IPS-NIHi7 (cell line): ENCODE results near the gene SEL1L2.
"Not testable (repeated sequence)": the region's sequence is repeated elsewhere in the genome, so short reads cannot be mapped to it uniquely, and the experiment has no call there.

ENCODE experiments used
- DNase-seq: peaks from one replicate; pipeline ENCODE4 v3.0.0; 2012; ENCODE audit warnings: mixed read lengths; ENCODE audit errors: extremely low spot score

Gene SEL1L2, protein sequence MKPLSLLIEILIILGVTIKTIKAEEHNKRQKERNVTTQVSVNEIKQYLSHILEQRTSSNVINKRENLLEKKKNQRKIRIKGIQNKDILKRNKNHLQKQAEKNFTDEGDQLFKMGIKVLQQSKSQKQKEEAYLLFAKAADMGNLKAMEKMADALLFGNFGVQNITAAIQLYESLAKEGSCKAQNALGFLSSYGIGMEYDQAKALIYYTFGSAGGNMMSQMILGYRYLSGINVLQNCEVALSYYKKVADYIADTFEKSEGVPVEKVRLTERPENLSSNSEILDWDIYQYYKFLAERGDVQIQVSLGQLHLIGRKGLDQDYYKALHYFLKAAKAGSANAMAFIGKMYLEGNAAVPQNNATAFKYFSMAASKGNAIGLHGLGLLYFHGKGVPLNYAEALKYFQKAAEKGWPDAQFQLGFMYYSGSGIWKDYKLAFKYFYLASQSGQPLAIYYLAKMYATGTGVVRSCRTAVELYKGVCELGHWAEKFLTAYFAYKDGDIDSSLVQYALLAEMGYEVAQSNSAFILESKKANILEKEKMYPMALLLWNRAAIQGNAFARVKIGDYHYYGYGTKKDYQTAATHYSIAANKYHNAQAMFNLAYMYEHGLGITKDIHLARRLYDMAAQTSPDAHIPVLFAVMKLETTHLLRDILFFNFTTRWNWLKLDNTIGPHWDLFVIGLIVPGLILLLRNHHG

DNA sequence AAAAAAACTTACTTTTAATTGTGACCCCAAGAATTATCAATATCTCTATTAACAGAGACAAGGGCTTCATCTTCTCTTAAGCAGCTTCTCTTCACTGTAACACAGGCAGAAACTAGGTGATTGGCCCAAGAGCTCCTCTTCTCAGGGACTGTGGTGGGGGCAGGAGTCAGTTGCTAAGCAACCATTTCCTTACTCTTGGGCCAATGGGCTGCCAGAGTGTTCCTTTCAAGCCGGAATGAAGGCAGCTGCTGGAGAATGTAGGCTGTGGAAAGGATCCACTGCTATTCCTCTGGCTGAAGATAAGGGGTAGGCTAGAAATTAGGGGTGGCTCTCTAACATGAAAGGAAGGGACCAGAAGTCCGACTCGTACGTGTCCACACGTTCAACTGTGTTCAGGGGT, at the start of gene SEL1L2:
TSS of gene SEL1L2 (minus strand) at position 150 of the 400 bp plus-strand sequence. CDS start at position 70, 80 bp downstream.
- peak; percentile 85 for DNase-seq

DNA sequence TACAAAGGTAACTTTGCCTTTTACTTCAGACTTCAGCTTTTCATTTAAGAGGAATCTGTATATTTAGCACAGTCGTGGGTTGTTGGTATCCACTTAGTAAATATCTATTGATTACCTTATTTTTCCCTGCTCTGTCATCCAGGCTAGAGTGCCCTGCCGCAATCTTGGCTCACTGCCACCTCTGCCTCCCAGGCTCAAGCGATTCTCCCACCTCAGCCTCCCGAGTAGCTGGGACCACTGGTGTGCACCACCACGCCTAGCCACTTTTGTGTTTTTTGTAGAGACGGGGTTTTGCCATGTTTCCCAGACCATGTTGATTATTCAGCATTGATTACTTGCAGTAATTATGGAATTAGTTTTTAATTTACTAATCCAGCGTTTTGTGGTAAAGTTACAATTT, 46.2 kb upstream of the SEL1L2 start:
- no peak for DNase-seq

DNA sequence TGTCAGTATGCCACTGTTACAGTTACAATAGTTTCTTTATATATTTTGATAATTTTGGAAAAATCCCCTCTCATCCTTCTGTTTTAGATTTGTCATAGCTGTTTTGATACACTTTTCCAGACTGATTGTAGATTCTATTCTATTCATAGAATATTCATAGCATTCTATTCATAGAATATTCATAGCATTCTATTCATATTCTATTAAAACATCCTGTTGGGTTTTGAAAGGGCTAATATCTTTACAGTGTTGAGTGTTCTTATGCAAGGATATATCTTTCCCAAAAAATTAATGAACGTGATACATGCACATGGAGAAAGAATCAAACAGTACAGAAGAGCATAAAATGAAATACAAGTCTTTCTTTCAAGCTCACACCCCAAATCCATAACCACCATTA, 42.9 kb upstream of the SEL1L2 start:
- no peak for DNase-seq

DNA sequence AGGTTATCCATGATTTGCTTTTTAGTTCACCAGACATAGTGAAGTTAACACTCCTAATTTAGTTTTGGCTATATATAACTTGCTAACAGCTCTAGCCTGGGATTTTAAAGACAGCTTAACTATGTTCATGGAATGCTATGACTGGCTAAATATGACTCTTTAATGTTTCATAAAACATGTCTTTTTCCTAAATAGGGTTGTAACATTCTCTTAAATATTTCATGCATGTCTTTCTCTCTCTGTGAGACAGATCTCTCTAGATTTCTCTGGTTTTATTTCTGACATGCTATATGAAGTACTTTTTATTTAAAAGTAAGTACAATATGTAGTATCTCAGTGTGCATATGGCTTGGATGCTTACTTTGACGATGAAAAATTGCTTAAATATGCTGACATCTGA, 40.6 kb upstream of the SEL1L2 start:
- no peak for DNase-seq

DNA sequence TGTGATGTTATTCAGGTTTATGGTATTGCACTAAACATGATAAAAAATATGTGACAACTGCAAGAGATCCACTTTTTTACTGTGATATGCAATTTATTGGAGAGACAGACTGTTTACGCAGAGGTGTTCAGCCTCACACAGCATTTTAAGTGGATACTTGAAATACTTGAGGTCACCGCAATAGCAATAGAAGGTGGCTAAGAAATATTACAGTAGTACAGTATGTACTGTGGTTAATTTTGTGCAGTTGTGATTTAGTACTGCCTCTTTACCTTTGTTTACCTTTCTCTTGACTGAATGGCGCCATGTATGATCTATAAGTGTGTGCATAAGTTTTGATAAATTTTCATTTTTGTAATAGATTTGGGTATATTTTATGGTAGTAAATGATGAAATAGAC, 22.3 kb upstream of the SEL1L2 start:
- no peak for DNase-seq

DNA sequence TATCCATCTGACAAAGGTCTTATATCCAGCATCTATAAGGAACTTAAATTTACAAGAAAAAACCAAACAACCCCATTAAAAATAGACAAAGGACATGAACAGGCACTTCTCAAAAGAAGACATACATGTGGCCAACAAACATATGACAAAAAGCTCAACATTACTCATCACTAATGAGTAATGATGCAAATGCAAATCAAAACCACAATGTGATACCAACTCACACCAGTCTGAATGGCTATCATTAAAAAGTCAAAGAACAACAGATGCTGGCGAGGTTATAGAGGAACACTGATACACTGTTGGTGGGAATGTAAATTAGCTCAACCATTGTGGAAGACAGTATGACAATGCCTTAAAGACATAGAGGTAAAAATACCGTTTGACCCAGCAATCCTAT, 18.8 kb upstream of the SEL1L2 start:
- DNase-seq: no peak

DNA sequence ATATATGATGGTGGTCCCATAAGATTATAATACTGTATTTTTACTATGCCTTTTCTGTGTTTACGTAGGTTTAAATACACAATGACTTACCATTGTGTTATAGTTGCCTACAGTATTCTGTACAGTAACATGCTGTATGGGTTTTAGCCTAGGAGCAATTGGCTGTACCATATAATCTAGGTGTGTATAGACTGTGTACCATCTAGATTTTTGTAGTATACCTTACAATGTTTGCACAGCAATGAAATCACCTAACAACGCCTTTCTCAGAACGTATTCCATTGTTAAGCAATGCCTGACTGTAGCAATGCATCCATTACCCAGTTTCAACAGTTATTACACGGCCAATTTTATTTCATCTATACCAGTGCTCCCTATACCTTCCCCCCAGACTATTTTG, 15.6 kb upstream of the SEL1L2 start:
- DNase-seq: no peak

DNA sequence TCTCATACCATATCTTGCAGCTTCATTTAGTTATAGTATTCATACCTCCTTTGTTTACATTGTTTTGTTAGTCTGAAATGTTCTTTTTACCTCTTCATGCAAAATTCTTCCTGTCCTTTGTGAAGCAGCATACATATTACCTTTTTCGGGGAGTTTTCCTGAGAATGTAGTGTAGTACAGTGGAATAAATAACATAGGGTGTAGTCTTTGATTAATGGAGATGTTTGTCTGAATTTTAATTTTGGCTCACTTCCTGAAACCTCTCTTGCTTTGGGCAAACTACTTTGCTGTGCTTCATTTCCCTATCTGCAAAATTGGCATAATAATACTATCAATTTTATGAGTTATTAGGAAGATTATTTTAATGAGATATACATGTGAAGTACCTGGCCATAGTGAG, 10.5 kb upstream of the SEL1L2 start:
- DNase-seq: no peak

DNA sequence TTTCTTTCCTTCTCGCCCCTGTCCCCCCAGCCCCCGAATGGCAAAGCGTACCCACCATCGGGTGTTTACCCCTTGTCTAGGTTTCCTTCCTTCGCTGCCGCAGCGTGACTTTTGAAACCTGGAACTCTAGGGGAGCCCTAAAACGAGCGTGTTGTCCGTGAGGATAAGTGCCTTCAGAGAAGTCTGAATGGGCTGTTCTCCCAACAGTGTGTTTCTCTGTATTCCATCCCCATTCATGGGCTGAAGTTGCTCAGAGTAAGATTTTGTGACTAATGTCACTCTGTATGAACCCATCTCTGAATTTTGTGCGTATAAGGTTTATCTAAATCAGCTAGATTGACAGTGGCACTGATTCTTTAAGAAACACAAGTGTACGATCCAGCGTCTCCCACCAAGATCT, 5.9 kb upstream of the SEL1L2 start:
- no peak for DNase-seq

DNA sequence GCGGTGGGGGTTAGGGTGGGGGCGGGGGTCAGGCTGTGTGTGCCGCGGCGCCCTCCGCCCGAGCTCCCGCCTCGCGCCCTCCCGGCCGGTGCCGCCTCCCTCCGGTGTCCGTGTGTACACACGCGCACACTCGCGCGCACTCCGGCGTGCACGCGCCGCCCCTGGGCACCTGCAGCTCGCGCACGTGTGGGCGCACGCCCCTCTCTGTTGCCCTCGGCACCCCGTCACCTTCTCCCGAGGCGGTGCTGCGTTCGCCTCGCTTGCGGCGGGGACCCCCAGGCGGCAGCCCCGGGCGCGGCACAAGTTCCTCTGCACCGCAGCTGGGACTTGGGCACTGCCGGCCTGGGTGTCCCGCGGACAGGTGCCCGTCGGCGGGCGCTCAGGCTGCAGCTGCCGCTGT, 5.4 kb upstream of the SEL1L2 start:
- DNase-seq: peak; percentile 52

DNA sequence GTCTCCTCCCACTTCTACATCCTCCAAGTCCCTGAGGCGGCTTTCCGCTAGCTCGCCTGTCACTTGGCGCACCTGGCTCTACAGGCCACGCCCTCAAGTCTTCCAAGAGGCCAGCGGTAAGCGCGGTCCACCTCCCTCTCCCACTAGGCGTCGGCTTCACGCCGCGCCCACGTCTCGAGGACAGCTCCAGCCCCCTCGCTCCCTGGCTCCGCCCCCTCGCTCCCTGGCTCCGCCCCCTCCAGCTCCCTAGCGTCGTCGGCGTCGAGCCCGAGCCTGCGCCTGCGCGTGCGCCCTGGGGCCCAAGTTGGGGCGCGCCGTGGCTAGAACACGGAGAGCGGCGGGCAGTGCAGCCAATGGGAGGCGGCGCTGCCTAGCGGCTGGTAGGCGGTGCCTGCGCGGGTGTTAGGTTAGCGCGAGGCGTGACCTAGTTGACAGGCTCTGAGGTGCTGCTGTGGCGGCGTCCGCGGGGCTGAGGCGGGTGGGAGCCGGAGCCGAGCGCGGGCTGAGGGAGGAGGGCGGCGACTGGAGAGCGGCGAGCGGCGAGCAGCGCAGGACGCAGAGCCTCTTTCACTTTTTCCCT, 4.8 kb upstream of the SEL1L2 start, which contains the start of gene MACROD2:
TSS of gene MACROD2 (plus strand) at position 431 of the 580 bp plus-strand sequence.
- peak; percentile 98 for DNase-seq

DNA sequence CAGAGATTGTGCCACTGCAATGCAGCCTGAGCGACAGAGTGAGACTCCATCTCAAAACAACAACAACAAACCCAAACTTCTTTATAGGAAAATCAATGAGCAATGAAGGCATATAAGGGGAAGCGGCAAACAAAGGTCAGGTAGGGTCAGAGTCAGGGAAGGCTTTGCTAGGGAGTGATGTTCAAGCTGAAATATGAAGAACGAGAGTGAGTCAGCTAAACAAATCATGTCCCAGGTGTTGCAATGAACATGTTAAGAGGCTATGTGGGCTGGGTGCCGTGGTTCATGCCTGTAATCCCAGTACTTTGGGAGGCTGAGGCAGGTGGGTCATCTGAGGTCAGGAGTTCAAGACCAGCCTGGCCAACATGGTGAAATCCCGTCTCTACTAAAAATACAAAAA, 1.5 kb upstream of the SEL1L2 start:
- DNase-seq: not testable (repeated sequence)

DNA sequence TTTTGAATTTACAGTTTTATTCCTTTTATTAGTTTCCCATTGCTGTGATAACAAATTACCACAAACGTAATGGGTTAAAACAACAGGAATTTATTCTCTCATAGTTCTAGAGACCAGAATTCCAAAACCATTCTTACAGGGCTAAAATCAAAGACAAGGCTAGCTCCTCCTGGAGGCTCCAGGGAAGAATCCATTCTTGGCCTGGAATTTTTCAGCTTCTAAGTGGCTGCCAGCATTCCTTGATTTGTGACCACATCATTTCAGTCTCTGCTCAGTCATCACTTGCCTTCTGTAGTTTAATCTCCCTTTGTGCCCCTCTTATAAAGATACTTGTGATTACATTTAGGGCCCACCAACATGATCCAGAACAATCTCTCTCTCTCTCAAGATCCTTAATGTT, 897 bp upstream of the SEL1L2 start:
- no peak for DNase-seq

DNA sequence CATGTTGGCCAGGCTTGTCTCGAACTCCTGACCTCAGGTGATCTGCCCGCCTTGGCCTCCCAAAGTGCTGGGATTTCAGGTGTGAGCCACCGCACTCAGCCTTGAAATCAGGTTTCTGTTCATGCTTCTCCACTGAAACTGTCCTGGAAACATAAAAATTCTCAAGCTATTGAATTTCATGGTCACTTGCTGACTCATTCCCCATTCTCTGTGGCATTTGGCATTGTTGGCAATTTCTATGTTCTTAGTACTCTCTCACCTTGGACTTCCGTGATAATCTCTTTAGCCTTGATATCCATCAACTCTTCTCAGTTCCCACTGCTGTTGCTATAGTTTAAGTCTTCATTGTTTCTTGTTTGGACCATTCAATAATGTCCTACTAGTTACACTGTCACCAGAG, 6.2 kb downstream of the SEL1L2 start:
- DNase-seq: no peak

DNA sequence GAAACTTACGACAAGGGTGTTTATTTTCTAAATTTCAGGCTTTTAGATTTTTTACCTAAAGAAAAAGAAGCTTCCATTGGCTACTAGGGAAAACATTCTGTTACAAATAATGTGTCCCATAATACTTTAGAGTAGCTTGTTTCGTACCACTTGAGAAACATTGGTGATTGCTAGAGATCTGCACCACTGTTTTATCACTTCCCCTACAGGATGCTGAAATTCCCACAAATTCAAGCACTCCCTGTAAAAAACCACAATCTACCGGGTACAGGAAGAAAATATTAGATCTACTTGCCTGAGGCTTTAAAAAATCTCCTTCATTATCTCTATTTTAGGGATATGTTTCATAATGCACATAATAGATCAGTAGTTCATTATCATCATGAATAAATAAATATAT, 29.9 kb downstream of the SEL1L2 start:
- no peak for DNase-seq

DNA sequence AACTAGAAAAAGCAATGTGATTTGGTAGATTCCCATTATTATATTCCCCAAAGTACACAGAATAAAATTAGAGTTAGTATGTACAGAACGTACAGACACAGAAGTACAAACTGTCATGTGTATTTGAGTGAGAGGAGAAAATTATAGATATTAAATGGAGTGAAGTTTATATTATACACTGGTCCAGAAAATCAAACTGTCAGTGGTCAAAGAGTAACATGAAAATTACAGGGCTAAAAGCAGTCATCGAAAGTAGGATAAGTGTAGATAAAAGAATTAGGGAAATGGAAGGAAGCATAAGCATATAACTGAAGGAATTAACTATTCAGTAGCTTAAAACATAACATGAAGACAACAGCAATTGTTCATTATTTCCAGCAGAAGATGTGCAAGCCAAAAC, 30.3 kb downstream of the SEL1L2 start:
- no peak for DNase-seq

DNA sequence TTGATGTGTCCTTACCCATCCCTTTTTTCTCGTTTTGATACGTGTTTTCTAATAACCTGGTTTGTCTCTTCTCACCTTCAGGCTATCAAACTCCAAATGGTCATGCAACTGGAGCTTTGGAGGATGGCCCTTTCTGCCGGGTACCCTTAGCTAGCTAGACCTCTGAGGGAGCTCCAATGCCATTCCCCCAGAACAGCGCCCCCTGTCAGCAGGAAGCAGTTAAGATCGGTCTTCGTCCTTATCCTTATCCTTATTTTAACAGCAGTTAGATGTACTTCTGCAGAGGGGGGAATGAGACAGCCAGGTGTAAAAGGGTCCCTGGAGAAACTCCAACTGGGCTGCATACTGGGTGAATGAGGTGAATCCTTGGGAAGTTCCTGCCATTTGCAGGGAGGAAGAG, 37.2 kb downstream of the SEL1L2 start:
- peak; percentile 20 for DNase-seq

DNA sequence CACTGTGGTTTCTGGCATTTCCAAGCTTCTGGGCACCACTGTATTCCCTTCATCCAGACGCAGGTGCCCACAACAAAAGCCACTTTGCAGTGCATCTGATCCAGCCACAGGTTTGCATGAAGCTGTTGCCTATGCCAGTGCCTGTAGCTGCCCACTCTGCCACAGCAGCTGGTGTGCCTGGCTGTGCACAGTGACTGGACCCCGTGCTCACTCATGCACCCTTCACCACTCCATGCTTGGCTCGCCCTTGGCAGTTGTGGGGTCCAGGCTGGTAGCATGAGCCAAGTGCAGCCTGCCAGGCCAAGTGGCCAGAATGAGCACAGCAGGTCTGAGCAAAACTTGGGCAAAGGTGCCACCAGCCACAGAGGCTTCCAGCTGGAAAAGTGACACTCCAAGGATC, 42.7 kb downstream of the SEL1L2 start:
- no peak for DNase-seq

DNA sequence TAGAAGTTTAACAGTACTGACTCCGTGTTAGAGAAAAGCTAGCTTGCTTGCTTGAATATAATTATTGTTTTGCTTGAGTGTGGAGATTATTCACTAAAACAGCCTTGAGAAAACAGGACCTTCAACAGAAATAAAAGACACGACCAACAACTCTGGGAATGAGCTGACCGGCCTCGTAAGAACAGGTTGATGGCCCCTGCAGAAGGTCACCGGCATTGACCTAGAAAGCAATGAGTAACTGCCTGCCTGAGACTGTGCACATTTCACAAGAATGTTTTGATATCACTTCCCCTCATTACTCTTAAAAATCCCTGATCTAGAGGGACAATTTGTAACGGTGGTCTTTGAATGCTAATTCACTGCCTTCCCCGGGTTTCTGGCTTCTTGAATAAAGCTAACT, 49.4 kb downstream of the SEL1L2 start:
- no peak for DNase-seq

DNA sequence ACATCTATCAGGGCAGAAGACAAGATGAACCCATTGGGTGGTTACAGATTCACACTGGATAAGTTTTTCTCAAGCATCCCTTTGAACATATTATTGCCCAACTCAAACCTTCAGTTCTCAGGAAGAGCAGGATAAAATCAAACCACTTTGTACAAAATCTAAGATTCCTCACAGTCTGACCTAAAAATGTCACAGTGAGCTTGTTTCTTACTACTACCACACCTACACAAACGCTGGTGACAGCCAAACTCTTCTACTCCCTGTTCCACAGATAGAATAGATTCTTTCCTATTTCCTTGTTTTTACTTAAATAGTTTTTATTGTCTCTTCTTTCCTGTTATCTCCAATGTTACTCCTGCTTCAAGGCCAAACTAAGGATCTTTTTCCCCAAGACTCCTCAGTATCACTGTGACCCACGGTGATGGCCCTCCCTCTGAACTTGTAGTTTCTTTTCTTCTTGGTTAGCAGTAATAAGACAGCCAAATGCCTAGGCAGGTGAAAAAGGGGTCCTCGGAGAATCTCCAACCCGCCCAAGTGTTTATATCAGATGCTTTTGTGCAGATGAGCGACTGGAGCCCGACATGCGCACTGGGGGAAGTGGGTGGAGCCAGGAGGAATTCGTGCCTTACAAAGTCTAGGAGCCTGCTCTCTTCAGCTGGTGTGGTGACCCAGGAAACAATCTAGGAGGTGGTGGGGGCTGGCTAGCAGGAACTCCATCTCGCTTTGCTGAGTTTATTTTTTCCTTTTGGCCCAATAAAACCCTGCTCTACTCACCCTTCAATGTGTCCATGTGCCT, 53.4 kb downstream of the SEL1L2 start:
- no peak for DNase-seq

DNA sequence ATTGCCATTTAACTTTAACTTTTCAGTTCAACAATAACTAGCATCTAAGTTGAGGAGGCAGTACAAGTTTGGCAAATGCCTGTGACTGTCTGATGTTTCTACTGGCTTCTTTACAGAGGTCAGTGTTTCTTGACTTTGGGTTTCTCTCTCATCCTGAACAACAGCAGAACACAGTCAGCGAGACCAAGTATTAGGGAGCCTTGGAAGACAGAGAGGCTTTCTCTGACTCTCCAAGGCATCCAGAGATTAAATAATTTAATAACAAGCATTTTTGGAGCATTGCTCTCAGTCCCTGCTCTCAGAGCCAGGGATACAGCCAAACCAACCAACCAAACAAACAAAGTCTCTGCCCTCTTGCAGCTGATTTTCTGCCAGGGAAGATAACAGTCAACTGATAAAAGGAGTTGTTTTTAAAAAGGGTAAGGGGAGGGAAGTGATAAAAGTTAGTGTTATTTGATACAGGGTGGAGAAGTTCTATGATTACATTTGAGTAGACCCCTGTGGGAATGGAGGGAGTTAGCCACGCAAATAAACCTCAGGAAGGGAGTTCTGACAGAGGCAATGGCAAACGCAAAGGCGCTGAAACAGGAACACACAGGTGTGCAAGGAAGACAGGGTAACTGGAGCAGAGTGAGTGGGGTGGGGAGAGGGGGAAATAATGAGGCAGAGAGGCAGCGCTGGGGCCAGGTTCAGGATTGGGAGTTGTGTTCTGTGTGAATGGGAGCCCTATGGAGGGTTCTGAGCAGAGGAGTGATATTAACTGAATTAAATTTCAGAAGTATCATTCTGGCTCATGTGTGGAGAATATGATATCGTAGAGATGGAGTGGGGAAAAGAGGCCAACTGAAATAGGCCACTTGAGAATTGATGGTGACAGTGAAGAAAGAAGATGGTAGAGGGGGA, 55.2 kb downstream of the SEL1L2 start:
- DNase-seq: no peak
